CD4-positive, CD25-positive, alpha-beta regulatory T cell (primary cell): ENCODE data around the gene CBX4. TPM values are rescaled to one million over a fixed set of nuclear protein-coding genes. Genes with fewer than 3 reads are reported as not detected.

ENCODE experiments used
- ATAC-seq, 2 donors: fragments of 150-1000 bp; cut with Tn5 transposase; one replicate each; pipeline ENCODE4 v1.10.0; 2021; ENCODE audit warnings: low read depth in 2 of 2, moderate number of reproducible peaks in 2 of 2, moderate library complexity in 1 of 2
- DNase-seq, 3 donors: peaks; one replicate each; pipeline versions ENCODE4 v3.0.0 to v3.0.0-alpha.2; 2012 to 2022; ENCODE audit warnings: mixed read lengths in 1 of 3
- H3K27ac ChIP-seq: one replicate; pipeline ENCODE4 v1.7.0; 2013; ENCODE audit warnings: mild to moderate bottlenecking, low read length; ENCODE audit not compliant: insufficient read depth, poor library complexity, severe bottlenecking
- H3K27me3 ChIP-seq: one replicate; pipeline ENCODE4 v1.7.0; 2013; ENCODE audit warnings: low read length; ENCODE audit not compliant: control insufficient read depth, insufficient read depth
- H3K36me3 ChIP-seq: one replicate; pipeline ENCODE4 v1.7.0; 2013; ENCODE audit warnings: mild to moderate bottlenecking, low read length, moderate library complexity; ENCODE audit not compliant: control insufficient read depth, insufficient read depth
- H3K4me1 ChIP-seq: 2 replicates; pipeline ENCODE4 v1.7.0; 2013; ENCODE audit warnings: mild to moderate bottlenecking, low read length; ENCODE audit not compliant: insufficient read depth, control insufficient read depth, poor library complexity, severe bottlenecking
- H3K4me3 ChIP-seq: one replicate; pipeline ENCODE4 v1.7.0; 2013; ENCODE audit warnings: low read depth, mild to moderate bottlenecking, low read length, moderate library complexity
- H3K9me3 ChIP-seq, 2 experiments: 1 replicate in 1 of 2; 2 replicates in 1 of 2; pipeline ENCODE4 v1.7.0; 2013; ENCODE audit warnings: low read length in 2 of 2, mild to moderate bottlenecking in 1 of 2, moderate library complexity in 1 of 2; ENCODE audit not compliant: control insufficient read depth in 2 of 2
- H3K27ac Mint-ChIP-seq, 3 donors: one replicate each; pipeline ENCODE4 v1.8.0; 2020 to 2022; ENCODE audit warnings: mild to moderate bottlenecking in 3 of 3, mixed read lengths in 3 of 3, moderate library complexity in 2 of 3
- H3K27me3 Mint-ChIP-seq: one replicate; pipeline ENCODE4 v1.8.0; 2022; ENCODE audit warnings: mild to moderate bottlenecking, mixed read lengths
- H3K36me3 Mint-ChIP-seq: one replicate; pipeline ENCODE4 v1.8.0; 2020; ENCODE audit warnings: mixed read lengths
- H3K4me1 Mint-ChIP-seq, 4 donors: one replicate each; pipeline ENCODE4 v1.8.0; 2020 to 2022; ENCODE audit warnings: mixed read lengths in 4 of 4, mild to moderate bottlenecking in 1 of 4
- H3K4me3 Mint-ChIP-seq, 4 donors: one replicate each; pipeline ENCODE4 v1.8.0; 2020 to 2022; ENCODE audit warnings: mild to moderate bottlenecking in 4 of 4, mixed read lengths in 4 of 4, moderate library complexity in 3 of 4
- H3K9me3 Mint-ChIP-seq, 7 donors: one replicate each; pipeline ENCODE4 v1.8.0; 2020 to 2022; ENCODE audit warnings: mixed read lengths in 7 of 7, mild to moderate bottlenecking in 3 of 7, moderate library complexity in 2 of 7
- polyA plus RNA-seq, 4 donors: library from polyadenylated mRNA; unstranded; fragments of 300-500 nt; fragmentation: Illumina TruSeq; gene quantifications; one replicate each; pipeline ENCODE4 v1.2.3, GENCODE V29; 2021
- total RNA-seq: library from RNA; stranded (reverse); gene quantifications from one replicate; pipeline ENCODE4 v1.2.3, GENCODE V29; 2022

Gene CBX4
- total and polyA plus RNA-seq, 5 donors from 2014 or later = 2.9 to 137 (median 5.9) TPM

DNA sequence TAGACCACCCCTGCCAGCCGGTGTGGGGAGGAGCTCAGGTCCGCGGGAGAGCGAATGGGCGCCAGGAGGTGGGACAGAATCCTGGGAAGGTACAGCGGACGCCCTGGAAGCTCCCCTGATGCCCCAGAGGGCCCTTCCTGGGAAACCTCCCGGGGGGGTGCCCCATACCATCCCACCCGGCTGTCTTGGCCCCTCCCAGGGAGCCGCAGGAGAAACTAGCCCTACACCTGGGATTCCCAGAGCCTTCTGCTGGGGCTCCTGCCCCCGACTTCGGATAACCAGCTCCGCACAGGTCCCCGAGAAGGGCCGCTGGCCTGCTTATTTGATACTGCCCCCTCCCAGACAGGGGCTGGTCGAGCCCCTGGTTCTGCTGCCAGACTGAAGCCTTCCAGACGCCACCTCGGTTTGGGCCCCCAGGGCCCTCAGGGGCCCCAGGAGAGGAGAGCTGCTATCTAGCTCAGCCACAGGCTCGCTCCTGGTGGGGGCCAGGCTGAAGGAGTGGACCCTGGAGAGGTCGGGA, 3.0 kb upstream of the CBX4 start:
- DNase-seq (no peak), ATAC-seq (no peak)
- Histone ChIP-seq H3K36me3 (no peaks in the 10 kb centered on the region), H3K9me3 (no peaks in the 10 kb centered on the region), H3K4me3 (no peak overlapping the region), H3K27ac (no peak overlapping the region), H3K27me3 (peaks cover 2% of the 10 kb centered on the region), H3K4me1 (peaks cover 71% of the 10 kb centered on the region)
- H3K4me1 Mint-ChIP-seq = peaks cover 5 to 49% (median 20%) of the 10 kb centered on the region in 4 donors
- H3K27ac Mint-ChIP-seq = peak overlapping the region in 1 of 3 donors; percentile 36
- peaks cover 53% of the 10 kb centered on the region for H3K27me3 Mint-ChIP-seq
- H3K4me3 Mint-ChIP-seq = peak overlapping the region; percentile 73 to 85 (median 80)
- H3K9me3 Mint-ChIP-seq = peaks cover 0 to 2% (median 0%) of the 10 kb centered on the region in 7 donors
- H3K36me3 Mint-ChIP-seq = peaks cover 5% of the 10 kb centered on the region

DNA sequence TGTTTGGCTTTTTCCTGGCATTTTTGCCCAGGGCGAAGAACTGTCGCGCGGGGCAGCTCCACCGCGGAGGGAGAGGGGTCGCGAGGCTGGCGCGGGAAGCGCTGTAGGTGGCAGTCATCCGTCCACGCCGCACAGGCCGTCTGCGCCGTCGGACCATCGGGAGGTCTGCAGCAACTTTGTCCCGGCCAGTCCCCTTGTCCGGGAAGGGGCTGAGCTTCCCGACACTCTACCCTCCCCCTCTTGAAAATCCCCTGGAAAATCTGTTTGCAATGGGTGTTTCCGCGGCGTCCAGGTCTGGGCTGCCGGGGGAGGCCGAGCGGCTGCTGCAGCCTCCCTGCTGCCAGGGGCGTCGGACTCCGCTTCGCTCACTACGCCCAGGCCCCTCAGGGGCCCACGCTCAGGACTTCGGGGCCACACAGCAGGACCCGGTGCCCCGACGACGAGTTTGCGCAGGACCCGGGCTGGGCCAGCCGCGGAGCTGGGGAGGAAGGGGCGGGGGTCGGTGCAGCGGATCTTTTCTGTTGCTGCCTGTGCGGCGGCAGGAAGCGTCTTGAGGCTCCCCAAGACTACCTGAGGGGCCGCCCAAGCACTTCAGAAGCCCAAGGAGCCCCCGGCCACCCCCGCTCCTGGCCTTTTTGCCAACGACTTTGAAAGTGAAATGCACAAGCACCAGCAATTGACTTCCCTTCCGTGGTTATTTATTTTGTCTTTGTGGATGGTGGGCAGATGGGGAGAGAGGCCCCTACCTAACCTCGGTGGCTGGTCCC, 2.3 kb upstream of the CBX4 start:
- peaks cover 78% of the 10 kb centered on the region for H3K4me1 ChIP-seq
- peaks cover 2% of the 10 kb centered on the region for H3K27me3 ChIP-seq
- H3K36me3 Mint-ChIP-seq = peaks cover 5% of the 10 kb centered on the region
- no peaks in the 10 kb centered on the region for H3K36me3 ChIP-seq
- H3K9me3 ChIP-seq = no peaks in the 10 kb centered on the region
- H3K4me3 Mint-ChIP-seq = peak overlapping the region; percentile 68 to 85 (median 79)
- no peak overlapping the region for H3K27ac ChIP-seq
- peak overlapping the region in 1 of 3 donors; percentile 36 for H3K27ac Mint-ChIP-seq
- H3K27me3 Mint-ChIP-seq = peaks cover 53% of the 10 kb centered on the region
- ATAC-seq = no peak
- H3K4me3 ChIP-seq = no peak overlapping the region
- DNase-seq = peak in 2 of 3 donors; percentile 45 to 52
- peaks cover 5 to 56% (median 20%) of the 10 kb centered on the region in 4 donors for H3K4me1 Mint-ChIP-seq
- H3K9me3 Mint-ChIP-seq = peaks cover 0 to 2% (median 0%) of the 10 kb centered on the region in 7 donors

DNA sequence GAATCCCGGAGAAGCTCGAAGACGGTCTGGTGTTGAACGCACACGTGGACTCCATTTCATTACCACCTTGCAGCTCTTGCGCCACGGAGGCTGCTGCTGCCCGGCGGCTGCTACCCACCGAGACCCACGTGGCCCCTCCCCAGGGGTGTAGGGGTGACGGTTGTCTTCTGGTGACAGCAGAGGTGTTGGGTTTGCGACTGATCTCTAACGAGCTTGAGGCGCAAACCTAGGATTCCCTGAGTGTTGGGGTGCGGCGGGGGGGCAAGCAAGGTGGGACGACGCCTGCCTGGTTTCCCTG, 1.7 kb upstream of the CBX4 start:
- Histone ChIP-seq H3K4me1 (peaks cover 84% of the 10 kb centered on the region), H3K4me3 (no peak overlapping the region), H3K9me3 (no peaks in the 10 kb centered on the region), H3K27ac (no peak overlapping the region), H3K27me3 (peaks cover 2% of the 10 kb centered on the region), H3K36me3 (no peaks in the 10 kb centered on the region)
- ATAC-seq (no peak), DNase-seq (no peak)
- Mint-ChIP-seq H3K27ac (peak overlapping the region in 1 of 3 donors; percentile 26), H3K4me1 (peaks cover 5 to 57% (median 19%) of the 10 kb centered on the region in 4 donors), H3K4me3 (peak overlapping the region; percentile 67 to 85 (median 78)), H3K27me3 (peaks cover 47% of the 10 kb centered on the region), H3K9me3 (peaks cover 0 to 2% (median 0%) of the 10 kb centered on the region in 7 donors), H3K36me3 (peaks cover 5% of the 10 kb centered on the region)

DNA sequence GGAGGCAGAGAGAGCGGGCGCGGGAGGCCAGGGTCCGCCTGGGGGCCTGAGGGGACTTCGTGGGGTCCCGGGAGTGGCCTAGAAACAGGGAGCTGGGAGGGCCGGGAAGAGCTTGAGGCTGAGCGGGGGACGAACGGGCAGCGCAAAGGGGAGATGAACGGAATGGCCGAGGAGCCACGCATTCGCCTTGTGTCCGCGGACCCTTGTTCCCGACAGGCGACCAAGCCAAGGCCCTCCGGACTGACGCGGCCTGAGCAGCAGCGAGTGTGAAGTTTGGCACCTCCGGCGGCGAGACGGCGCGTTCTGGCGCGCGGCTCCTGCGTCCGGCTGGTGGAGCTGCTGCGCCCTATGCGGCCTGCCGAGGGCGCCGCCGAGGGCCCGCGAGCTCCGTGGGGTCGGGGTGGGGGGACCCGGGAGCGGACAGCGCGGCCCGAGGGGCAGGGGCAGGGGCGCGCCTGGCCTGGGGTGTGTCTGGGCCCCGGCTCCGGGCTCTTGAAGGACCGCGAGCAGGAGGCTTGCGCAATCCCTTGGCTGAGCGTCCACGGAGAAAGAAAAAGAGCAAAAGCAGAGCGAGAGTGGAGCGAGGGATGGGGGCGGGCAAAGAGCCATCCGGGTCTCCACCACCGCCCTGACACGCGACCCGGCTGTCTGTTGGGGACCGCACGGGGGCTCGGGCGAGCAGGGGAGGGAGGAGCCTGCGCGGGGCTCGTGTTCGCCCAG, 1.2 kb upstream of the CBX4 start:
- H3K4me3 ChIP-seq = no peak overlapping the region
- H3K27ac Mint-ChIP-seq = peak overlapping the region in 1 of 3 donors; percentile 95
- peak in 2 of 3 donors; percentile 40 to 41 for DNase-seq
- peaks cover 5% of the 10 kb centered on the region for H3K36me3 Mint-ChIP-seq
- H3K4me1 Mint-ChIP-seq = peaks cover 5 to 58% (median 19%) of the 10 kb centered on the region in 4 donors
- no peak for ATAC-seq
- H3K9me3 ChIP-seq = no peaks in the 10 kb centered on the region
- peaks cover 89% of the 10 kb centered on the region for H3K4me1 ChIP-seq
- H3K27me3 ChIP-seq = no peaks in the 10 kb centered on the region
- H3K36me3 ChIP-seq = no peaks in the 10 kb centered on the region
- H3K4me3 Mint-ChIP-seq = peak overlapping the region; percentile 68 to 87 (median 78)
- peaks cover 0 to 2% (median 0%) of the 10 kb centered on the region in 7 donors for H3K9me3 Mint-ChIP-seq
- no peak overlapping the region for H3K27ac ChIP-seq
- H3K27me3 Mint-ChIP-seq = peaks cover 47% of the 10 kb centered on the region

DNA sequence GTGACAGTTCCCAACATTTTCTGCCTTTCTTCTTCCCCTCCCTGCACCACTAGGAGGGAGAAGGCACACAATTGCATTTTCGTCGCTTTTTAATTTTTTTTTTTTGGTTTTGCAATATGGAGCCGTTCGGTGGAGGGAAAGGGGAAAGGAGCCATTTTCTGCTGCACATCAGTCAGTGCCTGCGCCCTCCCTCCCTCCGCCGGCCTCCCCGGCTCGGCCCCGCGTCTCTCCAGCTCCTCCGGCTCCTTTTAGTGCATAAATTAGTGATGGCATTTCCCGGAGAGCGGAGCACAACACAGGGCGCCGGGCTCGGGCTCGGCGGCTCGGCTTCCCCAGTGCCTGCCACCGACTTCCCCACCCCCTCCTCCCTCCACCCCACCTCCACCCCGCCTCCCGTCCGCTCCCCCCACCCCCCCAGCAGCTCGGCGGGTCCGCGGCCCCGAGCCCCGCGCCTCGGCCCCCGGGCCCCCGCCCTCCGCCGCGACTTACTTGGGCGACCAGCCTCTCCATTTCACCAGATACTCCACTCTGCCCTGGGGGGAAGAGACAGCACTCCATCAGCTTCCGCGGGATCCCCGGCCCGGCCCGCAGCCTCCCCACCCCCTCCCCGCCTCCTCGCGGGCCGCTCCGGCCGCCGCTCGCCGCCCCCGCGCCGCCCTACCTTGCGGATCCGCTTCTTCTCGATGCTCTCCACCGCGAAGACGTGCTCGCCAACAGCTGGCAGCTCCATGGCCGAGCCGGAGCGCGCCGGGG, 542 bp downstream of the CBX4 start:
- Histone ChIP-seq H3K4me3 (peak overlapping the region; percentile 95), H3K9me3 (no peaks in the 10 kb centered on the region), H3K4me1 (peaks cover 81% of the 10 kb centered on the region), H3K27me3 (no peaks in the 10 kb centered on the region), H3K27ac (peak overlapping the region; percentile 76), H3K36me3 (peaks cover 6% of the 10 kb centered on the region)
- Mint-ChIP-seq H3K4me3 (peak overlapping the region; percentile 93 to 99 (median 98)), H3K27me3 (peaks cover 46% of the 10 kb centered on the region), H3K9me3 (peaks cover 0 to 2% (median 0%) of the 10 kb centered on the region in 7 donors), H3K36me3 (peaks cover 7% of the 10 kb centered on the region), H3K4me1 (peaks cover 5 to 63% (median 20%) of the 10 kb centered on the region in 4 donors), H3K27ac (peak overlapping the region; percentile 97 to 99 (median 98))
- ATAC-seq (peak; percentile 18 to 35), DNase-seq (peak; percentile 42 to 78 (median 72))

DNA sequence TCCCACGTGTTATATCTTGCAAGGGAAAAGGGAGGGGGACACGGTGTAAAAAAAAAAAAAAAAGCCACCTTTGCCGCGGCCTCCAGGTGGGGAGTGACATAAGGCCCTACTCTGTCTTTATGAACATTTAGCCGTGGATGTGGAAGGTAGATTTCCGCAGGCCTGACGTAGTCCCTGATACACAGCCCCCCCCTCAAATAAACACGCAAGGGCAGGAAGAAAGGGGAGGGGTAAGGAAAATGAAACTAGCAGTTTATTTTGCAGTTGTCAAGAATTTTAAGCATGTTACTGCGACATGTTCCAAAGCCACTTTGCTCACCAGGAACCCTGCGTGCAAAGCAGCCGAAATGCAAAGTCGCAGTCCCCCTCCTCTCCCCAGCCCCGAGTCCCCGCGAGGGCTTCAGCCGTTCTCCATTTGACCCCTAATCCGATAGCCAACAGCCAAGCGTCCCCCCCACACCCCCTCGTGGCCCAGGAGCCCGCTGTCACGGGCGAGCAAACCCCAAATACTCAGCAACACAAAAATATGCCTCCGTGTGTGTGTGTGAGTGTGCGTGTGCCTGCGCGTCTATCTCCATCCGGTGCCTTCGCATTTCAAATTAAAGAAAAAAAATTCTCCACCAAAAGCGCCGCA, 1.2 kb downstream of the CBX4 start:
- ATAC-seq = peak; percentile 13 to 20
- peak overlapping the region; percentile 93 to 99 (median 98) for H3K4me3 Mint-ChIP-seq
- H3K36me3 Mint-ChIP-seq = peaks cover 12% of the 10 kb centered on the region
- peaks cover 80% of the 10 kb centered on the region for H3K4me1 ChIP-seq
- H3K9me3 ChIP-seq = no peaks in the 10 kb centered on the region
- peaks cover 12% of the 10 kb centered on the region for H3K36me3 ChIP-seq
- H3K27me3 Mint-ChIP-seq = peaks cover 39% of the 10 kb centered on the region
- peaks cover 9 to 63% (median 20%) of the 10 kb centered on the region in 4 donors for H3K4me1 Mint-ChIP-seq
- DNase-seq = peak in 2 of 3 donors; percentile 73 to 77
- peaks cover 0 to 2% (median 0%) of the 10 kb centered on the region in 7 donors for H3K9me3 Mint-ChIP-seq
- H3K27me3 ChIP-seq = no peaks in the 10 kb centered on the region
- peak overlapping the region; percentile 97 to 99 (median 98) for H3K27ac Mint-ChIP-seq
- H3K27ac ChIP-seq = peak overlapping the region; percentile 76
- peak overlapping the region; percentile 95 for H3K4me3 ChIP-seq
